HG02981 (cell line): ENCODE measurements around the gene HCFC1.
A peak's percentile ranks its signal among the peaks of the same experiment; 100 is the strongest.

ENCODE experiments used
- ATAC-seq: cut with Tn5 transposase; IDR thresholded peaks from one replicate; pipeline ENCODE4 v1.9.1; 2021; ENCODE audit warnings: mild to moderate bottlenecking, moderate library complexity; ENCODE audit not compliant: unreplicated experiment

HCFC1 gene

DNA sequence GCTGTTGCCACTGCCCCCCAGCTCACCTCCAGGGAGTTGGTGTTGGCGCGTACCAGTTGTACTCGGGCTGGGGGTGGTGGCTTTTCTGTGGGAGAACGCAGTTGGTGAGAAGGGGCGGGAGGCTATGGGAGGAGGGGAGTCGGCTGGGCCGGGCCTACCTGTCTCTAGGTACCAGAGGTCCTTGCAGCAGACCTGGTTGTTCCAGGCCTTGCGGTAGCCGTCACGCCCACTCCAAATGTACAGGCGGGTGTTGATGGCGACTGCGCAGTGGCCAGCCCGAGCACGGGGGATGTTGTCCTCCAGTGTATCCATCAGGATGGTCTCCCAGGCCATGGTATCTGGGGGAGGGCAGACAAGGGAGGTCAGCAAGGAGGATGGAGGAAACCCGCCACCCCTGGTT is 11.5 kb downstream of the HCFC1 start:
- no peak for ATAC-seq

DNA sequence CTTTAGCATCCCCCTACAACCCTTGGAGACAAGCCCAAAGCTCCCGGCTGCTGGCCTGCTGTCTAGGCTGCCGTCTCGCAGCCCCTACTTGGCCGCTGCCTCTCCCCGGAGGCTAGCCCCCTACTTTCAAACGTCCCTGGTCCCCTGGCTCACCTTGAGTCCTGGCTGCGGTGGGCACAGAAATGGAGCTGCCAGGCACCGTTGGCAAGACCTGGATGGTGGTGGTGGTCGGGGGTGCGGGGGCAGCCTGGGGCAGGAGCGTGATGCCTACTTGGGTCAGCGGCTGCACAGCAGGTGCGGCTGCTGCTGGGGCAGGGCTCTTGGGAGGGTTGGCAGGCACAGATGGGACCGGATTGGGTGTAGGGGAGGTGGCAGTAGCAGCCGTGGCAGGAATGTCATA is 12.0 kb downstream of the HCFC1 start:
- ATAC-seq: no peak

DNA sequence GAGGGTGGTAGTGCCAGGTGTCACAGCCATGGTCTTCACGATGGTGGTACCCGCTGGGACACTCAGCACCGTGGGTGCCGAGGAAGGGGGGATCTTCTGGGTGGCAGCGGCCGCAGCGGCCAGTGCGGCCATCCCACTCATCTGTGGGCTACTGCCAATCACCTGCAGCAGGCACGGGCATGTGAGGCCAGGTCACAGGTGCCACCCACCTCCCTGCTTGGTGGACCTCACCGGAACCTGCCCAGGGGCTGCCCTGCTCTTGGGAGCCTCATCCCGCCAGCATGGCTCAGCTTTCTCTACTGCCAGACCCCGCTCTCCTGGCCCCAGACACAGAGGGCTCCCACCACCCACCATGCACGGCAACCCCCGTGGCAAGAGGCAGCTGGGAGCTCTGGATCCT is 13.0 kb downstream of the HCFC1 start:
- no peak for ATAC-seq

DNA sequence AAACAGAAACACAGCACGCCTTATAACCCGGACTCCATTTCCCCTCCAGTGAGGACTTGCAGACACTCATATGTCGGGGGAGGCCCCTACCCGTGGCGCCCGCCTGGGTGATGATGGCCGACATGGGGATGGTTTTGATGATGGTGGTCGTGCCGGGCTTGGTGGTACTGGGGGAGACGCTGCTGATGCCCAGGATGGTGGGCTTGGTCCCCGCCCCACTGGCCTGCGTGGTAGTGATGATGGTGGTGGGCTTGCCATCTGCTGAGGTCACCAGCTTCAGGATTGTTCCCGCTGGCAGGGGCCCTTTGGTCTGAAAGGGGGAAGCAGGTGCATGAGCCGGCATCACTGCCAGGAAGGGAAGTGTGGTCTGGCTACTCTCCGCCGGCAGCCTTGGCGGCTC is 14.4 kb downstream of the HCFC1 start:
- ATAC-seq: no peak

DNA sequence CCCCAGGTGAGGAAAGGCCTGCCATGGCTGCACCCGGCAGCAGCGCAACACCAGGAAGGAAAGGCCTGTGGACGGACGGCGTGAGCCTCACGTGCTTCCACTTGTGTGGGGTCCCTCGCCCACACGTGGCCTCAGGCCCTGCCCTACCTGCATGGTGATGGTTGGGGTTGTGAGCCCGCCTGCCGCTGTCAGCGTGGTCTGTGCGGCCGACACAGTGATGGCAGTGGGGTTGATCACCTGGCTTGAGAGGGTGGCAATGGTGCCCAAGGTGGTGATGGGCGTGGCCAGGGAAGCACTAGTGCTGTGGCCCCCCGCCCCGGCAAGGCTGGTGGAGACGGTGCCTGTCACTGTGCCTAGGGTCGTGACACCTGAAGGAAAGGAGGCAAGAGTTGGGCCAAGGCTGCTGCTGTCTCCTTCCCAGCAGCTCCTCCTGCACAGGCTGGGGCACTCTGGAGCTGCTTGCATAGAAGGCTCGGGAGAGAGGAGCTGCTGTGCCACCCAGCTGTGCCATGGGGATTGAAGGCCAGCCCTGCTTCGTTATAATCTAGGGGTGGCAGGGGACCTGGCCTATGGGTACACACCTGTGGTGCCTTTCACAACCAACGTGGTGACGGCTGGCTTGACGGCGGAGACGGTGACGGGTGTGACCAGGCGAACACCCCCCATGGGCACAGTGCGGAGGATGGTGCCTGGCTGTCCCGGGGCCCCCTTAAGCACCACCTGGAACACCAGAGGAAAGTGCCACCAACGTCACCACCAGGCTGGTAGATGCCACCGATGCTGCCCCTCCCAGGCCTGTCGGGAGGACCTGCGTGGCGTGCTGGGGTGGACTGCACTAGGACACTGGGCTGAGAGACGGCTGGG is 15.3 kb downstream of the HCFC1 start:
- no peak for ATAC-seq

DNA sequence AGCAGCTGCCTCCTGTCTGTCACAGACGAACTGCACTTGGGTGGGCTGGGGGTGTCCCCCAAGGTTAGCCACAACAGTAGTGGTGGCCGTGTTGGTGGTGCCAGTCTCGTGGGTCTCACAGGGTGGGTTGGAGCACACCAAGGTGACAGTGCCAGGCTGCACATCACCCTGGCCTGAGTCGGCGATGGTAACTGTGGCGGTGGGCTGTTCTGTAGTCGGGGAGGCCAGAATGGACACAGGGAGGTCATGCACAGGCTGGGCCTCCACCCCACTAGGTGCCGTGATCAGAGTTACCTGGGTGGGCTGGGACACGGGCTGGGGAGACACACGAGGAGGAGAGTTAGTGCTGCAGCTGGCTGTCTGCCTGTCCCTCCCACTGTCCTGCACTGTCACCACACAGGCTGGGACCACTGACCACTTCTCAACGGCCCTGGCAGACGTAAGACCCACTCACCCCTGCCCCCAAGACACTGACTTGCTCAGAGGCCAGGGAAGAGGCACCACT is 16.3 kb downstream of the HCFC1 start:
- no peak for ATAC-seq

DNA sequence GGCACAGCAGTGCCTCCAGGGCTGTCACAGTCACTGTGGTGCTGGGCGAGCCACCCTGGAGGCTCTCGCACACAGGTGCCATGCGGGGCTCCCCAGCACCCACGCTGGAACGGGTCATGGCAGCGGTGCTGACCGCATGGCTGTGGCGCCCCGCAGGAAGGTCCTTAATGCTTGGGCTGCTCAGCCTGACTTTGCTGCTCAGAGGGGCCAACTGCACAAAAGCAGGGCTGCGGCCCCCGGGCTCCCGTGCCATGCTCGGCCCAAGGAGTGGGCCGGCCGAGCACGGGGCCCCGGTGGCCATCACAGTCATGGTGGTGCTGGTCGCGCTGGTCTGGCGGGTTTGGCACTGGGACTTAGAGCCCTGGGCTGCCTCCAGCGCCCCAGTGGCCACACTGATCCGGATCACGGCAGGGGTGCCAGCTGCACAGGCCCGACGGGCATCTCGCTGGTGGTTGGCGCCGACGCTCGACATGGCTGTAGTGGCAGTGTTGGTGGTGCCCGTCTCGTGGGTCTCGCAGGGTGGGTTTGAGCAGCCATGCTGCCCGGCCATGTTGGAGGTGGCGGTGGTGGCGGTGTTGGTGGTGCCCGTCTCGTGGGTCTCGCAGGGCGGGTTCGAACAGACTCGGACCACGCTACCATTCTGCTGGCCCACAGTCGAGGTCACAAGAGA is 16.9 kb downstream of the HCFC1 start:
- no peak for ATAC-seq

DNA sequence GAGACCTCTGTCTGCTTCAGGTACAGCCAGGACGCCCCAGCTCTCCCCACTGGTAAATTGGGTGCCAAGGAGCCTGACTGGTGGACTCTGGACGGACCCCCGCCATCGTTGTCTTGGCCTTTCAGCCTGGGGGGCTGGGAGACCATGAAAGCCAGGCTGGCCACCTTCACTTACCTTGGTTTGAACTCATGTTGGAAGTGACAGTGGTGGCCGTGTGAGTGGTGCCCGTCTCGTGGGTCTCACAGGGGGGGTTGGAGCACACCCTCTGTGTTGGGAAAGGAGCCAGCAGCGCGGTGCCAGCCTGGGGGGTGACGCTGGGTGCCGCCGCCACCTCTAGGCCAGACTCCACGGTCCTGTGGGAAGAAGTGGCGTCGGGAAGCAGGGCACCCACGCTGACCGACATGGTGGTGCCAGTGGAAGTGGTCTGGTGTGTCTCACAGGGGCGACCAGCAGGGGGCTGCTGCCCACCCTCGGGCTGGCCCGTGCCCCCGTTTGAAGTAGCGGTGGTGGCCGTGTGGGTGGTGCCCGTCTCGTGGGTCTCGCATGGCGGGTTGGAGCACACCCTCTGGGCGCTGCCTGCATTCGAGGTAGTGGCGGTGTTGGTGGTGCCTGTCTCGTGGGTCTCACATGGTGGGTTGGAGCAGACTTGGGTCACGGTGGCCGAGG is 17.6 kb downstream of the HCFC1 start:
- no peak for ATAC-seq

DNA sequence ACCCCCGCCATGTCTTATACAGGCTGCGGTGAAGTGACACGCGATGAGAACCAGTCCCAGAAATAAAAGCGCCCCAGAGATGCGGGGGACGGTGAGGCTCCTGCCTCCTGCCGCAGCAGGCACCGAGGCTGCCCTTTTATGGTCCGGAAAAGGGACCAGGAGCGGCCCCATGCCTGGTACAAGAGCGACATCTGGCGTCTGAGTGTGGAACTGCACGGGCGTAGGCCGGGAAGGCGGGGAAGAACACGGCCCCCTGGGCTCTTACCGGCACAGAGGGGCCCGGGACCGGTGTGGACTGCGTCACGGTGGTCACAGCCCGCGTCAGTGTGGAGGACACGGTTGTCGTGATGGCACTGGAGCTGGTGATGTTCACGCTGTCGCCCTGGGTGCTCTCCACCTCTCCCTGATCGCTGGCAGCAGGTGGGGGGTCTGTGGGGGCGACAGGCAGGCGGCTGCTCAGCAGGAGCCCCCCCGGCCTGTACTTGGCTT is 18.2 kb downstream of the HCFC1 start:
- ATAC-seq: no peak

DNA sequence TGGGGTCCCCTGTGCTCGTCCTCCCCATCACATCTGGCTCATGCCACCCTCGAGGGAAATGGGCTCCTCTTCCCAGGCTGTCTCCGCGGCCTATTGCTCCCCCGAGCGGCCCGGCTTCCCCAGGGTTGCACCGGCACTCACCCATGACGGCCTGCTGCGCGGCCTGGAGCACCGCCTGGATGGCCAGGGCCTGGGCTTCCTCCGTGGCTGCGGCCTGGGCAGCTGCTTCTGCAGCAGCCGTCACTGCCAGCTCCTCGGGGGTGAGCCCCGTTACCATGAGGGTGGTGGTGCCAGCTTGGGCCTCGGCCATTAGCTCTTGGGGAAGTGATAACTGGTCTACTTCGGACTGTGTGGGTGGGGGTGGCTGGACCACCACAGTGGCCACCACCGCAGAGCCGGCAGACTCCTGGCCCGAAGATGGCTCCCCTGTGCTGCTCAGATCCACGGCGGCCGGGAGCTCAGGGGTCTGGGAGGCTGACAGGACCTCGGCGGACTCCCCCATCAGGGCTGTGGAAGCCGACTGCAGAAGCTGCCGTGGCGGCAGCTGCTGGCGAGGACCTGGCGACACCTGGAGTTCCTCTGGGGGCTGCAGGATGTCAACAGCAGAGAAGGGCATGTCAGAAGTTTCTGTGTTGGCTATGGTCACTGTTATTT is 19.1 kb downstream of the HCFC1 start:
- no peak for ATAC-seq

DNA sequence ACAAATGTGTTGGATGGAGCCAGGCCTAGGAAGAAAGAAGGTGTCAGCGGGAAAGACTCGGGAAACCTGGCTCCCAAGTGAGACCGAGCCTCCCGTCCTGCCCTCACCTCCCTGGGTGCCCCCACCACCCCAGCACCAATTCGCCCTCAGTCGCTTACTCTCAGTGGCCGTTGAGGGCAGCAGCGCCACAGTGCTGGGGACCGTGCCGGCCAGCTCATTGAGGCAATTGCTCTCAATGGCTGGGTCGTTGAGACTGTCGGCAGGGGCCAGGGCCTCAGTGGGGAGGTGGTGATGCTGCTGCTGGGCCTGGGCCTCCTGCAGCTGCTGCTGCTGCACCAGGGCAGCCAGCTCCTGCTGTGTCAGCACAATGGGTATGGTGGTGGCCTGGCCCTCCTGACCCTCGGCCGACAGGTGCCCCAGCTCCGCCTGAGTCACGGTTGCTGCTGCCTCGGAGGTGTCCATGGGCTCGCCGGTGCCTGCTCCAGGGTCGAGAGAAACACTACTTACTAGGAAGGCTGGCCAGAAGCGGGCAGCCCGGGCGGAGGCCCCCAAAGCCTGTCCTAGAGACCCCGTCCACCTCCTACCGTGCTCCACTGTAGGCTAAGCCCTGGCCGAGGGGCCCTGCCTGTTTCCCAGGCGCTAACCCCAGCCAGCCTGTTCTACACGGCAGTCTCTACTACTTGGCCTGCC is 19.8 kb downstream of the HCFC1 start:
- ATAC-seq: no peak

DNA sequence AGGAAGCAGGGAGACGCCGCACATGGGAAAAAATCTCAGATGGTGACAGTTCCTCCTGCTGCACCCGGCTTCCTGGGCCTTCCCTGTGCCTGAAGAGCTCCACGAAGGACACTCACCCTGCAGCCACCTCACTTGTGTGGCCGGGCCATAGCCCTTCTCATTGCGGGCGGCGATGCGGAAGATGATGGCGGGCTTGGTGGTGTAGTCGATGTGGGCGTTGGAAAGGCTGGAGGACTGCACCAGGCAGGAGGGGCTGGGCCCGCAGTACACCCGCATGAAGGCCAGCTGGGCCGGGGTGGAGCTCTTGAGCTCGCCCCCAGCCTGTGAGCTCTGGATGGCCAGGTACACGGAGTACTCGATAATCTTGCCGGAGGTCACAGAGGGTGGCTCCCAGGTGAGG is 21.5 kb downstream of the HCFC1 start:
- no peak for ATAC-seq

DNA sequence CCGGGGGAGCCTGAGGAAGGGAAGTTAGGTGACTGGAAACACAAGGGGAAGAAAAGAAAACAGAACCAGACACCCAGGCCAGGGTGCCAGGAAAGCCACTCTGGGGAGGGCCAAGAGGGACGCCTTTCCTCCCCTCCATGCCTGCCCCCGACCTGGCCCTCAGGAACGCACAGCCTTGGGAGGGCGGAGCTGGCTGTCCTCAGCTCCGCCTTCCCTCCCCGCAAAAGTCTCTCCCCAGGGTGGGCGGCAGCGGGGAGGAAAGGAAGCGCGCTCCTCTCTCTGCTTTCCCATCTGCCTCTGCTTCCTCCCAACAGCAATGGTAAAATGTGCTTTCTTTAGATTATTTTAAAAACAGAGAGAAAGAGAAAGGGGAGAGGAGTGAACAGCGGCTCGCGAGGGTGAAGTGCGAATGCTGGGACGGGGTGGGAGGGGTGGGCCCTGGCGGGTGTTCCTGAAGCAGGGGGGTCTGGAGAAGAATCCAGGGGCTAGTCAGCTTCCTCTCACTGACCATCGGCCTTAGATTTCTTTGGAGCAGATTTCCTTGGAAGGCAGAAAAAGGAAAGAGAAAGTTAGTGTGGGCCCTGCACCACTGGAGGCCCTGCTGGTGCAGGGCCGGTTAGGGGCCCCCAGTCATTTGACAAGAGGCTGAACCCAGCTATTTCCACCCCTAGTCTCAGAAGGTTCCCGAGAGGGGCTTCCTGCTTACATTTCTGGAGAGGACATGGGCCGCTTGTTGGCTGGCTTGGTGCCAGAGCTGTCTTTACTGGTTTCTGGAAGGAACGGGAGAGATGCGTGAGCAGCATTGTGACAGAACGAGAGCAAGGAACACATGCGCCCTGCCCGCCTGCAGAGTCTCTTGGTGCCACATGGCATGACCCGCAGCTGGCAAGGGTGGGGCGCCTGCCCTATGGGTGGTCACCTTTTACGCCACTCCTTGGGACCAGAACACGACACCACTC is 22.5 kb downstream of the HCFC1 start:
- ATAC-seq: no peak

DNA sequence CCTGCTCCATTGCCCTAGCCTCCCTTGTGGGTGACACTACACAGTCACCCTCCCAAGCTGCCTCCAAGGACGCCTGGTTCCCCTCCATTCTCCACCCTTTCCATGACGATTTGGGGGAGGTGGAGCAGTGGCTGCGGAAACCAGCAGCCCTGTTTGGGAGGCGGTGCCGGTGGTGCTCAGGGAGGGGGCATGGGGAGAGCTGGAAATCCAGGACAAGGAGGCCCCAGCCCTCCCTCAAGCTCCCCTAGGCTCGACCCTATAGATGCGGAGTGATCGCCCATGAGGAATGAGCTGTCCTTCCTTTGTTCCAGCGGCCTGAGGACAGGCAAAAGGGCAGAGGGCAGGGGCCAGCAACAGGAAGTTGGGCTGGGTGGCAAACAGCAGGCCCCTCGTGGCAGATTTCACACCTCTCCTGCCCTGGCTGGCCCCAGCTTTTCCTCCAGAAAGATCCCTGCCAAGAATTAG is 23.6 kb downstream of the HCFC1 start:
- ATAC-seq: no peak

DNA sequence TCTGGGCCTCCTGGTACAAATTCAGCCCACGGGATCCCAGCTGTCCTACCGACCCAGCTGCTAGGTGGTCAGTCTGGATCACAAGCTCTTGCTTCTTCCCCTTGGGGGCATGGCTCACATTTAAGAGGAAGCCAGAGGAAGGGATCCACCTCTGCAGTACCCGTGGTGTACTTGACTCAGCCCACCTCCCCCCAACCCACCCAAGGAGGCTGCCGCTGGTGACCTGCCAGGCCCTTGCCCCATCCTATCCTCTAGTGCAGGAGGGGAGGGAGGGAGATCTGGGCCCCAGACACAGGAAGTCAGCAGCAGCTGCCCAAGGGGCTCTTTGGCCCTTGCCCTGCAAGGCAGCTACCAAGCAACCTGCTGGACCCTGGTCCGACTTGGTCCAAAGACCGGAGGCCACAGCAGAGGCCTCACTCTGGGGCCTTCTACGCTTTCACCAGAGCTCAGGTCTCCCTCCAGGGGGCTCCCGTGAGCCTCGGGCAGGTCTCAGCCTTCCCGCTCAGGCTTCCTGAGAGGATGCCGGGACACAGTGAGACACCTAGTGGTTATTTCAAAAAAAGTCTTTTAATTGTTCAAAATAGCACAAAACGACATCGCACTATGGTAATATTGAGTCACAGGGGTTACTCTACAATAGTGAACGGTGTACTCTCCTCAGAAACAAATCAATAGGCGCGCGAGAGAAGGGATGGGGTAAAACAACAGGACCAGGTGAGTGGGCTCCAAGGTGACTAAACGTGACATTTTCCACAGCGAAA is 24.4 kb downstream of the HCFC1 start:
- ATAC-seq: peak; percentile 68

DNA sequence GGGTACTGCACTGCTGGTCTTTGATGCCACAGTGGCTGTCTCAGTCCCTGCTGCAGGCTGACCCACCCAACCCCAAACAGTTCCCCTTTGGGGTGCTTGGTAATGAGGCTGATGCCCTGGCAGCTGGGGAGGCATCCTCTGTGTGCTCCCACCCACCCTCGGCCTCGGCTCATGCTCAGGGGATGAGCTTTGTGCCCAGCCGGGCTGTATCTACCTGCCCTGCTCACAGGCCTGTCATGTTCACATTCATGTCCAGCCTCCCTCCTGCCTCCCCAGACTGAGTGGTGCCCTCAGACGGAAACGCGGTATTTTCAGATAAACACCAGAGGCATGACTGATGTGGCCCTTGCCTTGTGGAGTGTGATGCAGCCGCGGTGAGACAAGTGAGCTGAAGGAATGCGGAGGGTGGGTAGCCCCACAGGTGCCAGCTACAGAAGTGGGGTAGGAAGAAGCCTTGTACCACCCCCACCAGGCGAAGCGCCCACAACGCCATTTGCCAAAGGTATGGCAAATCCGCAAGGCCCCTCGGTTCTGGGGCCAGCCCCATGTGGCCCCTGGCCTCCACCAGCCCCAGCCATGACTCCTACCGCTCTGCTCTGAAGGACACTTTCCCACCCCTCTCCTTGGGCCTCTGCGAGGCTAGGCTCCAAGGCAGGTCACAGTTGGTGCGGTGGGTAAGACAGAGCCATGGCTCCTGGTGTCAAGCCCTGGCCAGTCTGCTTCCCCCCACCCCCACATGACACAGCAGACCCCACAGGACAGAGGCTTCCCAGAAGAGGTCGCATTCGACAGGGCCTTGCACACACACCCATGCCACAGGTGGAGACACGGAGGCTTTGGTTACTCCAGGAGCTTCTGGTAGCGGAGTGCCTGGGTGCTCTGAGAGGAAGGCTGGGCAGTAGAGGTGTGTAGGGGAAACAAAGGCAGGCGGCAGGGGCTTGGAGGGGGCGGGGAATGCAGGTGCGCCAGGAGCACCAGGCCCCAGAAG is 25.4 kb downstream of the HCFC1 start:
- no peak for ATAC-seq

DNA sequence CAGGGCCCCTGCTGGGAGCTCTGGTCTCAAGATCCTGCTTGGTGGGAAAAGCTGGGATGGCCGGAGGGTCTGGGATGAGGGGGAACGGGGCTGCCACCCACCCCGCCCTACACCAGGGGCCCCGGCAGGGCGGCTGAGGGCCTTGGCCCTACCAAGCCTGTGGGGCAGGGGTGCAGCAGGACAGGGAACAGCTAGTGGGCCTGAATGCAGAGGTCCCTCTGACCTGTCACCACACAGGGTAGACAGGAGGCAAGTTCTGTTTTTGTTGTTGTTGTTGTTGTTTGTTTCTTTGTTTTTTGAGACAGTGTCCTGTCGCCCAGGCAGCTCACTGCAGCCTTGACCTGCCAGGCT is 26.8 kb downstream of the HCFC1 start:
- ATAC-seq: no peak
